Uterus (tissue), 2 donors: ENCODE data around the gene CLMN.

Experiments
- CTCF ChIP-seq, 4 experiments: fragments of 200-600 bp in 2 of 4; fragments of 450-650 bp in 2 of 4; sonication (generic) in 2 of 4; IDR thresholded peaks; one replicate each; pipeline ENCODE4 v1.5.1; 2016 to 2019; ENCODE audit warnings: antibody characterized with exemption in 4 of 4, mild to moderate bottlenecking in 2 of 4, moderate library complexity in 1 of 4
- POLR2A ChIP-seq, 2 donors: fragments of 450-650 bp; IDR thresholded peaks; one replicate each; pipeline ENCODE4 v1.6.1; 2016; ENCODE audit warnings: antibody characterized with exemption in 2 of 2, mild to moderate bottlenecking in 1 of 2, moderate library complexity in 1 of 2

DNA sequence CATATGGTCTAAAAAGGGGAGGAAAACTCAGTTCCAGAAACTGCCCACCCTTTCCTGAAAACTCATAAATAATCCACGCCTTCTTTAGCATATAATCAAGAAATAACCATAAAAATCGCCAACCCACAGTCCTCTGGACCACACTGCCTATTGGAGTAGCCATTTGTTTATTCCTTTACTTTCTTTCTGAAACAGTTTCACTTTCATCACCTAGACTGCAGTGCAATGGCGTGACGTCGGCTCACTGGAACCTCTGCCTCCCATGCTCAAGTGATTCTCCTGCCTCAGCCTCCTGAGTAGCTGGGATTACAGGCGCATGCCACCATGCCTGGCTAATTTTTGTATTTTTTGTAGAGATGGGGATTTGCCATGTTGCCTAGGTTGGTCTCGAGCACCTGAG lies 44.2 kb downstream of the CLMN start:
- no peak for TF ChIP-seq CTCF (IDR thresholded peaks at IDR 0.05)
- no peak for TF ChIP-seq POLR2A (IDR thresholded peaks at IDR 0.05)
